AG08395 (cell line): ENCODE measurements around the gene CYP4B1.
"Not testable (repeated sequence)": the region's sequence is repeated elsewhere in the genome, so short reads cannot be mapped to it uniquely, and the experiment has no call there.

Source experiments
- DNase-seq: peaks from one replicate; pipeline ENCODE4 v3.0.0; 2012; ENCODE audit warnings: mixed read lengths, low spot score

The CYP4B1 gene

DNA sequence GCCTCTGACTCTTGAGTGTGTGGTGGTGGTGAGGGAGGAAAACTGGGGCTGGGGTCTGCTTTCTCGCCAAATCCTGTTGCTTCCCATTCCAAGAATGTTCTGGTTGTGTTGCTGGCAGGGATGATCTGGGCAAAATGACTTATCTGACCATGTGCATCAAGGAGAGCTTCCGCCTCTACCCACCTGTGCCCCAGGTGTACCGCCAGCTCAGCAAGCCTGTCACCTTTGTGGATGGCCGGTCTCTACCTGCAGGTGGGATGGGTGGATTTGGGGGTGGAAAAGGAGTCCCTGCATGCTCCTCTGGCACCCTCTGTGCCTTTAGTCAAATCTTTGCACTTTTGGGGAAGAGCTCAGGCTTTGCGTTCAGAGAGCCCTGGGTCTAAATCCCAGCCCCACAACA, 18.1 kb downstream of the CYP4B1 start:
- no peak for DNase-seq

DNA sequence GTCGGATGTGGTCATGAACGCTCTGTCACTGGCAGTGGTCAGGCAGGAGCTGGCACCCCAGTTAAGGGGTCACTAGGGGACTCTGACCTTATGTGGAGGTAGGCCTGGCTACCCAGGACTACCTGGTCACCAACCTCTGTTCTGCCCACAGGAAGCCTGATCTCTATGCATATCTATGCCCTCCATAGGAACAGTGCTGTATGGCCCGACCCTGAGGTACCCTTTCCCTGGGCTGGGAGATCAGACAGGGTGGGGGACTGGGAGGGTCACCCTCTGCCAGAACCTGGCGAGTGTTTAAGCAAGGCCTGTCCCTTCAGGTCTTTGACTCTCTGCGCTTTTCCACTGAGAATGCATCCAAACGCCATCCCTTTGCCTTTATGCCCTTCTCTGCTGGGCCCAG, 19.0 kb downstream of the CYP4B1 start:
- no peak for DNase-seq

DNA sequence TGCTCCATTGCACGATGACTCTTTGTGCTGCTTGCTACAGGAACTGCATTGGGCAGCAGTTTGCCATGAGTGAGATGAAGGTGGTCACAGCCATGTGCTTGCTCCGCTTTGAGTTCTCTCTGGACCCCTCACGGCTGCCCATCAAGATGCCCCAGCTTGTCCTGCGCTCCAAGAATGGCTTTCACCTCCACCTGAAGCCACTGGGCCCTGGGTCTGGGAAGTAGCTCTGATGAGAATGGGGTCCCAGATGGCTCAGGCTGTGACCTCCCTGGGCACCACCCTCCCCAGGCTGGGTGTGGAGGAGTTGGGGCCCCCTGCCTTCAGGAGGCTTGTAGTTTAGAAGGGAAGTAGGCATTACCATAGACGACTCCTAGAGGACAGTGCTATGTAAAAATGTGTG, 19.7 kb downstream of the CYP4B1 start:
- DNase-seq: no peak

DNA sequence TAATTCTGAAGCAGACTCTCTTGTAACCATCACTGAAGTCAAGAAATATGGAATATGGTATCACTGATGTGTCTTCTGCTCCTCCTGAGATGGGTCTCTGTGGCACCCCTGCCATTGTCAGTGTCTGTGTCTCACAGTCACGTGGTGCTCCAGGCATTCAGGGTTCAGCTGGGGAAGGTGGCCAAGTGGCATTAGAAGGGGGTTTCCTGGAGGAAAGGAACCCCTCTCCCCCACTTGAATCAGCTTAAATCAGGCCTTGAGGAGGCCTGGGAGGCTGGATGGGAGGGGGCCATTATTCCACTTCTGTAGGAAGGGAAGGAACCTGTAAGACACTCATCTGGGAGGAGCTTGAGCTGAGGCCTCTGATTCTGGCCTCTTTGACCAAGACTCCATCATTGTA, 20.5 kb downstream of the CYP4B1 start:
- no peak for DNase-seq

DNA sequence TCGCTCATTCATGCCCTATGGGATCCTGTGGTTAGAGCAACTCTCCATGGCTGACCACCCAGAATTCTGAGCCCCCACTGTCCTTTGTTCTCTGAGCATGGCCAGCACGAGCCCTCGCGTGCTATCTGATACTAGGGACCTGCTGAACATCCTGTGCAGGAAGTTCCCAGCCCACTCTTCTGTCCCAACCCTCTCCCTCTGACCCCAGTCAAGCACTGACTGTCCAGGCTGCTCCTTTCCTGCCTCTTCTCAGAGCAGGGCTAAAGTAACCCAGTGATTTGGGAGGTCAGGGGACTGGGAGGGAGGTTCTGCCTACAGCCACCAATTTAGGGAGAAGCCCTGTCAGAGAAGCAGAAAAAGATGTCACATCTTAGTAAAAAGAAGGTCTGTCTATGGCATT, 21.2 kb downstream of the CYP4B1 start:
- no peak for DNase-seq

DNA sequence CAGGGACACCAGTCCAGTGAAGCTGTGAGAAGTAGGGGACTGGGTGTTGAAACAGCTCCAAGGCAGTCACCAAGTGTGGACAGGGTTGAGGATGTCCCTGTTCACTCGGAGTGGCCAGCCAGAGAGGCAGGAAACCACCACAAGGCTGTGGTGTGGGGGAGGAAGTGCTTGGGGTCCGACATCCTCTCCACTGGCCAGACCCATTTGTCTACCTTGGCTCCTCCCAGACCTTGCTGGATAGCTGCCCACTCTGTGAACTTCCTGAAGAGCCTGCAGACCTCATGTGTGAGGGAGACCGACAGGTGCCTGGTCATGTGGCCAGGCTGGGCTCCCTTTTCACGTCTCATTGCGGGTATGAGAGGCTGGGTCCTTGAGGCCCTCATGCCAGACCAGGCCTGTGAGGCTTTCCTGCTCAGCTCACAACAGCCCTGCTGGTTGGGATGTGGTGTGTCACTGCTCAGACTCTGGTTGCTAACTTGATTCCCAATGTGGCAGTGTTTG, 21.8 kb downstream of the CYP4B1 start:
- no peak for DNase-seq

DNA sequence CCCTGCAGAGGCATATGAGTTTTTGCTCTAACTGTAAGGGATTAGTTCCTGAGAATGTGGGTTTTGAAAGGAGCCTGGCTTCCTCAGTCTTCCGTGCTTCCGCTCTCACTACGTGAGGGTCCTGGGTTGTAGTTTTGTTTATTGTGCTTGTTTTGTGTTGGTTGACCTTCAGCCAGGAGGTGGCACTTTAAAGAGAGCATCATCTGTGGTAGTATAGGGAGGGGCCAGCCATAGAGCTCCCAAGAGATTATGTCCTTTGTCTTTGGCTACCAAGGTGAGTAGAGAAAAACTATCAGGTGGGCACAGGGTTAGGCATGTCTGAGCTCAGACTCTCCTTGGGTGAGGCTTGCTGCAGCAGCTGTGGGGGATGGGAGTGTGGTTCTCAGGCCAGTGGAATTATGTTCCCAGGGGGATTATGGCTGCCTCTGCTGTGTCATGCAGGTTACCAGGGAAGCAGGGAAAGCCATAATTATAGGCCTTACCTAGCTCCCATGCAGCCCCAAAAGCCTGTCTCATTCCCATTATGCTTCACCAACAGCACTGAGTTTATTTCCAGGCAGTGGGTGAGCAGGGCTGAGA, 23.5 kb downstream of the CYP4B1 start:
- DNase-seq: no peak

DNA sequence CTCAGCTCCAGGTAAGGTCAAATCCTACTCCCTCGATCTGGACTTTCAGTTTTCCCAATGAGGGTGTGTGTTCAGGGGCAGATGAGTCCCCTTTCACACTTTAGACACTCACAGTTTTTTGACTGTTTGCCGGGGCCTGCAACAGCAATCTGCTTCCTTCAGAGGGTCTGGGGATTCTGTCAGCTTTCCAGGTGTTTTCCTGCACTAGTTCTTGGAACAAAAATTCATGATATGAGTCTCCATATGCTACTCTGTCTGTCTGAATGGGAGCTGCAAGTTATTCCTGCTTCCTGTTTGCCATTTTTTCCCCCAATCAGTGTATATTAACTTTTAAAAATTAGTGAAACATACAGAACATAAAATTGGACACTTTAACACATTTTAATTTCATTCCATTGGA, 24.3 kb downstream of the CYP4B1 start:
- no peak for DNase-seq

DNA sequence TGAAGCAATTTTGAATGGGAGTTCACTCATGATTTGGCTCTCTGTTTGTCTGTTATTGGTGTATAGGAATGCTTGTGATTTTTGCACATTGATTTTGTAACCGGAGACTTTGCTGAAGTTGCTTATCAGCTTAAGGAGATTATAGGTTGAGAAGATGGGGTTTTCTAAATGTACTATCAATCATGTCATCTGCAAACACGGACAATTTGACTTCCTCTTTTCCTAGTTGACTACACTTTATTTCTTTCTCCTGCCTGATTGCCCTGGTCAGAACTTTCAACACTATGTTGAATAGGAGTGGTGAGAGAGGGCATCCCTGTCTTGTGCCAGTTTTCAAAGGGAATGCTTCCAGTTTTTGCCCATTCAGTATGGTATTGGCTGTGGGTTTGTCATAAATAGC, 28.0 kb downstream of the CYP4B1 start:
- DNase-seq: not testable (repeated sequence)

DNA sequence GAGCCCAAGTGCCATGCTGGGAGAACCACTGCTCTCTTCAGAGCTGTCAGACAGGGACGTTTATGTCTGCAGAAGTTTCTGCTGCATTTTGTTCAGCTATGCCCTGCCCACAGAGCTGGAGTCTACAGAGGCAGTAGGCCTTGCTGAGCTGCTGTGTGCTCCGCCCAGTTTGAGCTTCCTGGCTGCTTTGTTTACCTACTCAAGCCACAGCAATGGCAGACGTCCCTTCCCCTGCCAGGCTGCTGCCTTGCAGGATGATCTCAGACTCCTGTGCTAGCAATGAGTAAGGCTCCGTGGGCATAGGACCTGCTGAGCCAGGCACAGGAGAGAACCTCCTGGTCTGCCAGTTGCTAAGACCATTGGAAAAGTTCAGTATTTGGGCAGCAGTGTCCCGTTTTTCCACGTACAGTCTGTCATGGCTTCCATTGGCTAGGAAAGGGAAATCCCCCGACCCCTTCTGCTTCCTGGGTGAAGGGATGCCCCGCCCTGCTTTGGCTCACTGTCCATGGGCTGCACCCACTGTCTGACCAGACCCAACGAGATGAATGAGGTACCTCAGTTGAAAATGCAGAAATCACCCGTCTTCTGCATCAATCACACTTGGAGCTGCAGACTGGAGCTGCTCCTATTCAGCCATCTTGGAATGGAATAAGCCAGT, 31.9 kb downstream of the CYP4B1 start:
- DNase-seq: no peak

DNA sequence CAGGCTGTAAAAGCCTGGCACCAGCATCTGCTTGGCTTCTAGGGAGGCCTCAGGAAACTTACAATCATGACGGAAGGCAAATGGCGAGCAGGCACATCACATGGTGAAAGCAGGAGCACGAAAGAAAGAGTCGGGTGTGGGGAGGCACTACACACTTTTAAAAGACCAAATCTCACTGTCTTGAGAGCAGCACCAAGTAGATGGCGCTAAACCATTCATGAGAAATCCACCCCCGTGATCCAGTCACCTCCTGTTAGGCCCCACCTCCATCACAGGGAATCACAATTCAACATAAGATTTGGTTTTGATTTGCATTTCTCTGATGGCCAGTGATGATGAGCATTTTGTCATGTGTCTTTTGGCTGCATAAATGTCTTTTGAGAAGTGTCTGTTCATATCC, 36.6 kb downstream of the CYP4B1 start:
- not testable (repeated sequence) for DNase-seq

DNA sequence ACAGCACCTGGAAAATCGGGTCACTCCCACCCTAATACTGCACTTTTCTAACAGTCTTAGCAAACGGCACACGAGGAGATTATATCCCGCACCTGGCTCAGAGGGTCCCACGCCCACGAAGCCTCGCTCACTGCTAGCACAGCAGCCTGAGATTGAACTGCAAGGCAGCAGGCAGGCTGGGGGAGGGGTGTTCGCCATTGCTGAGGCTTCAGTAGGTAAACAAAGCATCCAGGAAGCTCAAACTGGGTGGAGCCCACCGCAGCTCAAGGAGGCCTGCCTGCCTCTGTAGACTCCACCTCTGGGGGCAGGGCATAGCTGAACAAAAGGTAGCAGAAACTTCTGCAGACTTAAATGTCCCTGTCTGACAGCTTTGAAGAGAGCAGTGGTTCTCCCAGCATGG, 47.5 kb downstream of the CYP4B1 start:
- not testable (repeated sequence) for DNase-seq

DNA sequence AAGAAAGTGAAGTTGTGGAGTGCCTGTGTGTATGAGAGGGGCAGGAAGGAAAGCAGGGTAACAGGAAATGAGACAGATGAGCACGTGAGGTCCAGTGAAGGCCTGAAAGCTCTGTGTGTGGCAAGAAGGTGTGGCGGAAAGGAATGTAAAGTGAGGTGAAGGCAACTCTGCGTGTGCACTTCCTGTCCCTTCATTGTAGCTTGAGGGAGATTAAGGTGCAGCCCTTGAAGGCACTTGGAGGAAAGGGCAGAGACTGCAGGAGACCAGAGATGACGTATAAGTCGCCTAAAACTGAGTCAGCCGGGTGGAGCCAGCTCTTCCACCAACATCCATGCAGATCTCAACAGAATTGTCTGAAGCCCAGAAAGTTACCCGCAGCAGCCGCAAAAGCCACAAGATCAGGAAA, 58.8 kb downstream of the CYP4B1 start:
- not testable (repeated sequence) for DNase-seq

DNA sequence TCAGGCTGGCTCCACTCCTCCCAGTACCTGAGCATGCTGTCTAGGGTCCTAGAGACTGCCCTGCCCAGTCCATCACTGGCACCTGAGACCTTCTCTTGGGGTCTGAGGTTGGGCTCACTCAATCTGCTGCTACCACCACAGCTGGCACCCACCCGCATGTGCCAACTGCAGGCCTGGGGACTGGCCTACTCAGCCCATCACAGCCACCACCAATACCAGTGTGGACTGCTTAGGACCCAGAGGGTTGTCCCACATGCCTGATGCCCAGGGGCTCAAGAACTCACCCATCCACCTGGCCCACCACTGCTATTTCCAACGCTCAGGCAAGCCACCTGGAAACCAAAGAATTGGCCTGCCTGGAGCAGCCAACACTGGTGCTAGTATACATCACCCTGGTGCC, 63.5 kb downstream of the CYP4B1 start:
- no peak for DNase-seq
